Subcutaneous adipose tissue (tissue), 4 donors: Measurements from ENCODE around the gene XRCC3. TPM values are rescaled to one million over a fixed set of nuclear protein-coding genes. Genes with fewer than 3 reads are reported as not detected.

Experiments
- total RNA-seq, 4 donors: library from RNA; depleted of rRNA; stranded (reverse); fragments of >200 nt; gene quantifications; one replicate each; pipeline ENCODE4 v1.1.0, GENCODE V29; 2016
- TF ChIP-seq, protein P1 (sequence below): fragments of 450-650 bp; IDR thresholded peaks from one replicate; pipeline ENCODE4 v1.5.1; 2016; ENCODE audit warnings: low read depth, mild to moderate bottlenecking, control low read depth, antibody characterized with exemption, moderate library complexity

XRCC3 gene
- total RNA-seq, 4 donors from 2014 or later = 2.4 to 6.0 (median 4.4) TPM

DNA sequence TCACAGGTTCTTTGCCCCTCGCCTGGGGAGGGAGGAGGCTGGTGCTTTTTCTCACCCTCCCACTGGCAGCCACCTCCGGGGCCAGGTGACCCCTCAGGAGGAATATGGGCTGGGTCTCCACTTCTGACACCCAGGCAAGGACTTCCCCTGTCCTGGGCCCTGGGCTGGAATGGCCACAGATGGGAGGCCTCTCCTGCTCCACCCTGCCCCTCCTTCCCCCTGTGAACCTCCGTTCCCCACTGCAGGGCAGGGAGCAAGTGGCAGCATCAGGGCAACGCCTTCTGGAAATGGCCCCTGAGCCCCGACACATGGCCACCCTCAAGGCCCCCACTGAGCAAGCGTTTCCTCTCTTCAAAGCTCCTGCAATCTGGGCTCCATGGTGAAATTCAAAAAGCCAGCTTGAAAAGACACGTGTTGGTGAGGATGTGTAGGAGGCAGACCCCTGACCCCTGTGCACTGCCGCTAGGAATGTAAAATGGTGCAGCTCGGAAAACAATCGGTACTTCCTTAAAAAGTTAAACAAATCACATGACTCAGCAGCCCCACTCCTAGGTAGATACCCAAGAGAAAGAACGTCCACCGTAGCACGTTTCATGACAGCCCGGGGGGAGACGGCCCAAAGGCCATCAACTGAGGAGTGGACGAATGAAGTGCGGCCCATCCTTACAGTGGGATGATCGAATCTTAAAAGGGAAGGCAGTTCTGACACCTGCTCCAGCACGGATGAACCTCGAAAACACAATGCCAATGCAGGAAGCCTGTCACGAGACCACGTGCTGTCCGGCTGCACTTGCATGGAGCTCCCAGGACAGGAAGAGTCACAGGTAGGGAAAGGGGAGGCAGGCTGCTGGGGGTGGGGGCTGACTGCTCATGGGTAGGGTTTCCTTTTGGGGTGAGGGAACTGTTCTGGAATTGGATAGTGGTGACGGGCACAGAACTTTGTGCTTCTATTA lies 11.5 kb downstream of the XRCC3 start:
- TF ChIP-seq, protein P1, sequence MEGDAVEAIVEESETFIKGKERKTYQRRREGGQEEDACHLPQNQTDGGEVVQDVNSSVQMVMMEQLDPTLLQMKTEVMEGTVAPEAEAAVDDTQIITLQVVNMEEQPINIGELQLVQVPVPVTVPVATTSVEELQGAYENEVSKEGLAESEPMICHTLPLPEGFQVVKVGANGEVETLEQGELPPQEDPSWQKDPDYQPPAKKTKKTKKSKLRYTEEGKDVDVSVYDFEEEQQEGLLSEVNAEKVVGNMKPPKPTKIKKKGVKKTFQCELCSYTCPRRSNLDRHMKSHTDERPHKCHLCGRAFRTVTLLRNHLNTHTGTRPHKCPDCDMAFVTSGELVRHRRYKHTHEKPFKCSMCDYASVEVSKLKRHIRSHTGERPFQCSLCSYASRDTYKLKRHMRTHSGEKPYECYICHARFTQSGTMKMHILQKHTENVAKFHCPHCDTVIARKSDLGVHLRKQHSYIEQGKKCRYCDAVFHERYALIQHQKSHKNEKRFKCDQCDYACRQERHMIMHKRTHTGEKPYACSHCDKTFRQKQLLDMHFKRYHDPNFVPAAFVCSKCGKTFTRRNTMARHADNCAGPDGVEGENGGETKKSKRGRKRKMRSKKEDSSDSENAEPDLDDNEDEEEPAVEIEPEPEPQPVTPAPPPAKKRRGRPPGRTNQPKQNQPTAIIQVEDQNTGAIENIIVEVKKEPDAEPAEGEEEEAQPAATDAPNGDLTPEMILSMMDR = no peak

DNA sequence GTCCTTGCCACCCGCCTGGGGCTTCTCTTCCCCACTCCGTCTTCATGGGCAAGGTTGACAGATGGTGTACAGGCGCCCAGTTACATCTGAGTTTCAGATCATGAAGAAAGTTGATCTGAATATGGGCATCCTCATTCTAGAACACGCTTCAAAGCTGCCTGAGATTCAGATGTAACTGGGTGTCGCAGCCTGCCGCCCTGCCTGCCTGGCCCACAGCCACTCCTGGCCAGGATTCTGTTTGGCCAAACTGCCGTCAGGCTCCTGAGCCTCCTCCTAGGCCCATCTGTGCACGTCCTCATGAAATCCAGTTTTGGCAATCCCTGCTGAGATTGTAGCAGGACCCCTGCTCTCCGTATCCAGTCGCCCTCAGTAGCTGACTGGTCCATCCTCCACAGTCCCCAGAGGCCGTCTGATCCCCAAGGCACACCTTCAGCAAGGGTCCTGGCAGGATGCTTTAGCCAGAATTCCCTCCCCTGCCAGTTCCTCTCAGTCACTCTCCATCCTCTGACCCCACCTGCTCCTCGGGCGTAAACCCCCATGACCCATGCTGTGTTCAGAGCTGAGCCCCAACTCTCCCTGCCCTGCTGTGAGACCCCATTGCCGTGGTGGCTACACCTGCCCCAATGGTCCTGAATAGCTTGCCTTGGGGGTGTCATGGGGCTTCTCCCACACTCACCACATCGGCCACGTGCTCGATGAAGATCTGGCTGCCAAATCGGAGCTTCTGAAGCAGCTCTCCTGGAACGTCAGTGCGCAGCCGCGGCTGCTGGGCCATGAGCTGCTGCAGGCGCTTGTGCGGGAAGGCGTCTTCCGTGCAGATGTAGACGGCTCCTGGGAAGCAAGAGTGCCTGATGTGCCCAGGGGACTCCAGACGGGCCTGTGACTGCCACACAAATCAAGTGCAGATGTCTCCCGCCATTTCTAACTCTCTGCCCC lies 12.5 kb downstream of the XRCC3 start:
- TF ChIP-seq, protein P1 = no peak

DNA sequence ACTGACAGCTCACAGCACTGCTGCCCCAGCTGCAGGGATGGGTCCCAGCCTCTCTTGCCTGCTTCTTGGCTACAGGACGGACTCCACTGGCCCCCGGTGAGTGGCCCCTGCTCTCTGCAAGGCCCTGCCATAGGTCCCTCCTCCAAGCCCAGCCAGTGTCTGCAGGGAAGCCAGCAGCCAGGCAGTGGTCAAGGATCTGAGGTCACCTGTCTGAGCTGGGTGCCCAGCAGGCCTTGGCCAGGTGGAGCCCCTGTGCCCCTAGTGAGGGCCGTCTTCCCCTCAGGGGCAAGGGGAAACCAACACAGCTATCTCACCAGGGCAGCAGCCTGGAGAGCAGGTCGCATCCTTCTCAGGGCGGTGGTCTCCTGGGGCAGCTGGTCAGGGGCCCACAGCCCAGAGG lies 13.2 kb downstream of the XRCC3 start:
- TF ChIP-seq, protein P1 = no peak

DNA sequence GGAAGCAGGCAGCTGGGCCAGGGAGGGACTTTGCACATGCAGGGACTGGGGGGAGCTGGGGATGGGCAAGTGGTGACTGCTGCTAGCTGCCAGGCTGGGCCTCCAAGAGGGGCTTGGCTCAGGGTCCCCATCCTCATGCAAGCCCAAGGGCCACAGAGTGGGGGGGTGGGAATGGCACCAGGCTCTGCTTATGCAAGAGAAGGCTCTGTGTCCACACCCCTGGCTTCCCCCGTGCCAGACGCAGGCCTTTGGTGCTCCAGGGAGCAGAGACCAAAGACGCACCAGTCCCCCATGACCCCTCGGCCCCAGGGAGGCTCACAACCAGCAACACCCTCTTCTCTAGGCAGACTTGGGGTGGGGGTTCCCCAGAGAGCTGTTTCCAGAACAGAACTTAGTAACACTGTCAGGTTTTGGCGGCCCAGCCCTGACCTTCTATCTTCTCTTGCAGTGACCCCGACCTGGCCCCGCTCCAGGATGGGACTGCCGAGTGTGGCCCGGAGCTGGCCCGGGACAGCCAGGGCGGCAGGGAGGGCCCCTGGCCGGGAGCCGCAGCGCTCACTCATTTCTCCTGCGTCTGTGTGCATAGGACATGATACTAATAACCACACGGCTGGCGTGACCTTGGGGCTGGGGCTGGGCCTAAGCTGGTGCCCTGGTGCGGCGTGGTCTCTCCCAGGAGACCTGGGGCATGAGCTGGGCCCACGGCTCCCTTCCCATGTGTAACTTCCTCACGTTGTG lies 14.3 kb downstream of the XRCC3 start:
- TF ChIP-seq, protein P1 = no peak

DNA sequence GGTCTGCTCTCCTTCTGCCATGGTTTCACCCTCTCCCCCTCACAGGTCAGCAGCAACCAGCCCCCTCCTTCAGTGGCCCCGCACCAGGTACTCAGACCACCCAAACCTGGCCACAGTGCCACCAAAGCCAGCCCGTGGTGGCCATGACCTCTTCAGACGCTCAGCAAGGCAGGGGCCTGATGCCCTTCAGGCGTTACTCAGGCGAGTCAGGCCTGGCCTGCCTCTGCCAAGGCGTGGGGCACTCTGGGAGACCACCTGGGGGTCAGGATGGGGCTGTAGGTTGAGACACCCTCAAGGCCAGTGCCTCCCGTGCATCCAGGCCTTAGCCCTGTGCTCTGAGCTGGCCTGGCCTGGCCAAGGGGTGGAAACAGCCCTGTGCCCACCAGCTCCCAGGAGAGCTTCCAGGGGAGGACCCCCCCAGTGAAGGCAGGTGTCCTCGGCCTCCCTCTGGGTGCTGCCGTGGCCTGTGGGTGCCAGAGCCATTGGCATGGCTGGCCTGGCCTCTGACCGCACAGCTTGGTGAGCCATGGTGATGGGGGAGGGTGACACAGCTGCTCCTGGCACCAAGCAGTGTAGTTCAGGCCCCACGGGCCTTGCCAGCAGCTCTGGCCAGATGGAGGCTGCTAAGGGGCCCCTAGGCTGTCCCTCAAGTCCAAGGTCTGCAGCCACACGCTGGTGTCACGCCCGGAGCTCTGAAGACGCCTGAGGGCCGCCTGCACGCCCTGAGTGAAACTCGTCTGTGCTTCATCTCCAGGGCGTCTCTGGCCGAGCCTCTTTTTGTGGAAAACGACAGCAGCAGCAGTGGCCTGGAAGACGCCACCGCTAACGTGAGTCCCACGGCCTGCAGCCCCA lies 15.1 kb downstream of the XRCC3 start:
- TF ChIP-seq, protein P1 = no peak

DNA sequence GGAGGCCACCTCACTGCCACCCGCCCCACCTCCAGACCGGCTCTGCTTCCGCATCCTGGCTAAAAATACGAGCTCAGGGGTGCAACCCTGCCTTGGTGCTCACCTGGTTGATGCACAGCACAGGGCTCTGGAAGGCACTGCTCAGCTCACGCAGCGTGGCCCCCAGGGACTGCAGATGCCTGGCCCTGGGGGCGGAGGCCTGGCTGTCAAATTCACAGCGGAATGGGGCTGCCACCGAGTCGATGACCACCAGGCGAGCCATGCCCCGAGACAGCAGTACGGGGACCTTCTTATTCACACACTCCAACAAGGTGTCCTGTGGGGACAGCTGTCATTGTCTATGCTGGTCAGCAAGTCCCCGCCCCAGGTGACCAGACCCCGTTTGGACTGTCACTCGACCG lies 16.0 kb downstream of the XRCC3 start:
- TF ChIP-seq, protein P1 = no peak
